Right lobe of liver (tissue), 4 donors: ENCODE measurements around the gene TDRD10.

ENCODE experiments used
- CTCF ChIP-seq, 4 donors: fragments of 200-600 bp in 3 of 4; fragments of 450-650 bp in 1 of 4; IDR thresholded peaks; one replicate each; pipeline versions ENCODE4 v1.5.1 to v1.8.0; 2016 to 2022; ENCODE audit warnings: antibody characterized with exemption in 4 of 4, mild to moderate bottlenecking in 2 of 4
- POLR2A ChIP-seq: fragments of 450-650 bp; IDR thresholded peaks from one replicate; pipeline ENCODE4 v1.6.1; 2017; ENCODE audit warnings: antibody characterized with exemption, mild to moderate bottlenecking
- donor health status: DM: no; HTN: no; CAD: no.
- donor health status: DM: no; HTN: no; CAD: no.
- donor health status: DM: no; HTN: yes; CAD: no.

- TF ChIP-seq CTCF (IDR thresholded peaks at IDR 0.05), result no peak
- TF ChIP-seq POLR2A, result no peak
Measured at GRCh38 chr1:154536570-154536969, 34.6 kb downstream of the TDRD10 start.
